ENCODE results near the gene SERP2.

DNA sequence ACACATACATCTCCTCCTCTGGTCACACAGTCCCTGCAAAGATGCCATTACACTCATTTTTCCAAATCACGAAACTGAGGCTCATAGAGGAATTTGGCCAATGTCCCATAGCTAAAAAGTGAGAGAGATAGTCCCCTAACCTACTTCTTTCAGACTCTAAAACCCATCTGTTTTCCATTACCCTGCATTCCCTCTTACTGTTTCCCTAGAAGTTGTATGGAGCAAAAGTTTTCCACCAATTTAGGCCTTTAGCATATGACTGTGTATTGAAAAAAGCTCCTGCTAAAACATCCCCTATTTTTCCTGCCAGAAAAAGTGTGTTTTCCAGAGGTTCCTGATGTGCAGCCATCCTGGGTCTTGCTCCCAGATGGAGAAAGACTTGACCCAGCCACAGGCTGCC is 16.3 kb downstream of the SERP2 start:
- TF ChIP-seq, protein P1, sequence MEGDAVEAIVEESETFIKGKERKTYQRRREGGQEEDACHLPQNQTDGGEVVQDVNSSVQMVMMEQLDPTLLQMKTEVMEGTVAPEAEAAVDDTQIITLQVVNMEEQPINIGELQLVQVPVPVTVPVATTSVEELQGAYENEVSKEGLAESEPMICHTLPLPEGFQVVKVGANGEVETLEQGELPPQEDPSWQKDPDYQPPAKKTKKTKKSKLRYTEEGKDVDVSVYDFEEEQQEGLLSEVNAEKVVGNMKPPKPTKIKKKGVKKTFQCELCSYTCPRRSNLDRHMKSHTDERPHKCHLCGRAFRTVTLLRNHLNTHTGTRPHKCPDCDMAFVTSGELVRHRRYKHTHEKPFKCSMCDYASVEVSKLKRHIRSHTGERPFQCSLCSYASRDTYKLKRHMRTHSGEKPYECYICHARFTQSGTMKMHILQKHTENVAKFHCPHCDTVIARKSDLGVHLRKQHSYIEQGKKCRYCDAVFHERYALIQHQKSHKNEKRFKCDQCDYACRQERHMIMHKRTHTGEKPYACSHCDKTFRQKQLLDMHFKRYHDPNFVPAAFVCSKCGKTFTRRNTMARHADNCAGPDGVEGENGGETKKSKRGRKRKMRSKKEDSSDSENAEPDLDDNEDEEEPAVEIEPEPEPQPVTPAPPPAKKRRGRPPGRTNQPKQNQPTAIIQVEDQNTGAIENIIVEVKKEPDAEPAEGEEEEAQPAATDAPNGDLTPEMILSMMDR (IDR thresholded peaks at IDR 0.05) = no peak
- TF ChIP-seq POLR2A (IDR thresholded peaks at IDR 0.05) = no peak
- no peak for TF ChIP-seq POLR2AphosphoS5 (IDR thresholded peaks at IDR 0.05)
- TF ChIP-seq EP300 (IDR thresholded peaks at IDR 0.05) = no peak
